ENCODE measurements around the gene USP26.
"Not testable (repeated sequence)": the region's sequence is repeated elsewhere in the genome, so short reads cannot be mapped to it uniquely, and the experiment has no call there.

Gene USP26

GRCh38 chrX:133045986-133046385 lies 50.9 kb downstream of the USP26 start:
- no peak for DNase-seq (ENCODE audit: low read depth)
- H3K4me3 ChIP-seq (ENCODE audit: low read depth, low read length) = no peak overlapping the region

DNA sequence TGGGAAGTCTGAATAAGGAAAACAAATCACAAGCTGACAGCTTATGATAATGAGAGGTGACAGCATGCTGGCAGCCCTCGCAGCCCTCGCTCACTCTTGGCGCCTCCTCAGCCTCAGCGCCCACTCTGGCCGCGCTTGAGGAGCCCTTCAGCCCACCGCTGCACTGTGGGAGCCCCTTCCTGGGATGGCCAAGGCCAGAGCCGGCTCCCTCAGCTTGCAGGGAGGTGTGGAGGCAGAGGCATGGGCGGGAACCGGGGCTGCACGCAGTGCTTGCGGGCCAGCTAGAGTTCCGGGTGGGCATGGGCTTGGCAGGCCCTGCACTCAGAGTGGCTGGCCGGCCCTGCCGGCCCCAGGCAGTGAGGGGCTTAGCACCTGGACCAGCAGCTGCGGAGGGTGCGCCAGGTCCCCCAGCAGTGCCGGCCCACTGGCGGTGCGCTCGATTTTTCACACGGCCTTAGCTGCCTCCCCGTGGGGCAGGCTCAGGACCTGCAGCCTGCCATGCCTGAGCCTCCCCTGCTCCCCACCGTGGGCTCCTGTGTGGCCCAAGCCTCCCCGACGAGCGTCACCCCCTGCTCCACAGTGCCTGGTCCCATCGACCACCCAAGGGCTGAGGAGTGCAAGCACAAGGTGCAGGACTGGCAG lies 52.6 kb downstream of the USP26 start:
- DNase-seq (ENCODE audit: low read depth); H3K4me3 ChIP-seq (ENCODE audit: low read depth, low read length): not testable (repeated sequence)

GRCh38 chrX:133042260-133042659 lies 54.6 kb downstream of the USP26 start:
- no peak overlapping the region for H3K4me3 ChIP-seq (ENCODE audit: low read depth, low read length)
- no peak for DNase-seq (ENCODE audit: low read depth)

DNA sequence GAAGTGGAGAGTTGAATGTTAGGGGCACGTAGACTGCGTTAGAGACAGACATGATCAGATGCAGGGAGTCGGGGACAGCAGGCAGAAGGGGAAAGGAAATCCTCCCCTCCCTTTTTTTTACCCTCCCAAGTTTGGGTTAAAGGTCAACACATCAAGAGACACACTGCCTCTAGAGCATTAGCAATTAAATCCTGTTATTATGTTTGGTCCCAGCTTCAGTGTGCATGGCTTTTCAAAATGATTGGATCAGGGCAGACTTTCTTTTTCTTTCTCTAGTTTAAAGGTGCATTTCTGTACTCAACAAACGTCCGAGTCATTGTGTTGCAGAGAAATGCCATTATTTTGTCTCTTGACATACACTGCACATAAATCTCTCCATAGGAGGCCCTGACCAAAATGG lies 63.9 kb downstream of the USP26 start:
- no peak for DNase-seq (ENCODE audit: low read depth)
- H3K4me3 ChIP-seq (ENCODE audit: low read depth, low read length) = no peak overlapping the region

DNA sequence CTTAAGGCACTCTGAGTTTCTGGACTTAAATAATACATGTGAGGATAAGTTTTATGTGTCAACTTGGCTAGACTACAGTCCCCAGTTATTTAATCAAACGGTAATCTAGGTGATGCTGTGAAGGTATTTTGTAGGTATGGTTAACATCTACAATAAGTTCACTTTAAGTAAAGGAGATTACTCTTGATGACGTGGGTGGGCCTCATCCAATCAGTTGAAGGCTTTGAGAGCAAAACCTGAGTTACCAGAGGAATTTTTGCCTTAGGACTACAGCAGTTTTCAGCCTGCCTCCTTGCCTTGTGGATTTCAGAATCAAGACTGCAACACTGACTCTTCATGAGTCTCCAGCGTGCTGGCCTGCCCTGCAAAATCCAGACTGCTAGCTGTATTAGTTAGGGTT lies 78.7 kb downstream of the USP26 start:
- DNase-seq (ENCODE audit: low read depth) = no peak
- H3K4me3 ChIP-seq (ENCODE audit: low read depth, low read length) = no peak overlapping the region

DNA sequence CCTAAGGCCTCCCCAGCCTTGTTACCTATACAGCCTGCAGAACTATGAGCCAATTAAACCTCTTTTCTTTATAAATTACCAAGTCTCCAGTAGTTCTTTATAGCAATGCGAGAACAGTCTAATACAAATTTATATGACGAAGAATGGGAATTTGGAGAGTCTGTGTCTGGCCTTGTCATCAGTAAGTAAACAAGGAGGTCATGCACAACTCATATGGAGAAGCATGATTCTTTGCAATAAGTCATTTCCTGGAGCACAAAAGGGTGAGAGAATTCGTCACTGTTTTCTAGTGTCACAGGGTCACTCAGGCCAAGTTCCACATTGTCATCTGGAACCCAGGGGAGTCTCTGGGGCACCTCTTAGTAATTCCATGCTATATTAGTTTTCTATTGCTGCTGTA lies 89.5 kb downstream of the USP26 start:
- H3K4me3 ChIP-seq (ENCODE audit: low read depth, low read length) = no peak overlapping the region
- no peak for DNase-seq (ENCODE audit: low read depth)

GRCh38 chrX:133005616-133006015 lies 91.3 kb downstream of the USP26 start:
- DNase-seq (ENCODE audit: low read depth) = no peak
- H3K4me3 ChIP-seq (ENCODE audit: low read depth, low read length) = no peak overlapping the region

- no peak overlapping the region for H3K4me3 ChIP-seq (ENCODE audit: low read depth, low read length)
- DNase-seq (ENCODE audit: low read depth) = no peak
Measured at GRCh38 chrX:133005042-133005441, 91.9 kb downstream of the USP26 start.

DNA sequence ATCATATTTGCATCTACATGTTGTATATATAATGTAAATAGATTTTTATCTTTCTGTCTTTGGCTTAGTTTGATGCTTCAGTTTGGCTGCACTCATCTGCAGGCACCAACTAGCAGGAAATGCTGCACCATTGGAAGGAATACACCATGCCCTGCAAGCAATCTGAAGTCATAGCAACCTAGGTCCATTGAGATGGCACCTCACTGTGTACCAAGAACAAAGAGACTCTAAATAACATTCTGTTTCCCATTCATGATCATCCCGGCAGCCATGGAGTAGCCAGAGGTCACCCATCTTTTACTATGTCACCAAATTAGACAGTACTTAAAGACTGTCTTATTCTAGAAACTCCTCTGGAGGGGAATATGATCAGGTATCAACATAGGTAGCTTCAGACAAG lies 97.7 kb downstream of the USP26 start:
- H3K4me3 ChIP-seq (ENCODE audit: low read depth, low read length) = no peak overlapping the region
- no peak for DNase-seq (ENCODE audit: low read depth)

- no peak for DNase-seq (ENCODE audit: low read depth)
- no peak overlapping the region for H3K4me3 ChIP-seq (ENCODE audit: low read depth, low read length)
Measured at GRCh38 chrX:132990835-132991234, 106.1 kb downstream of the USP26 start.

DNA sequence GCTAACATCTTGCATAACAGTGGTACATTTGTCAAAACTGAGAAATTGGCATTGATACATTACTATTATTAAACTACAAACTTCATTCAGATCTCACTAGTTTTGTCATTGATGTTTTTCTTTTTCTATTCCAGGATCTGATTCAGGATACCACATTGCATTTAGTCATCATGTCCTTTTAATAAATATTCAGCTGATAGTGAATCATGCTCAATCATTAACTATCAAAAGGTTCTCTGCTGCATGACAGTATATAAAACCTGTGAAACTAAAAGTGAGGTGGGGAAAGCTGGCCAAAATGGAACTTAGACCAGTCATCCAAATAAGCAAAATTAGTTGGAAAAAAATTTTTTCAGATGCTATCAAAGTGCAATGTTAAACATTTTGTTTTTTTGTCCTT lies 110.4 kb downstream of the USP26 start:
- DNase-seq (ENCODE audit: low read depth) = no peak
- H3K4me3 ChIP-seq (ENCODE audit: low read depth, low read length) = no peak overlapping the region

- no peak overlapping the region for H3K4me3 ChIP-seq (ENCODE audit: low read depth, low read length)
- no peak for DNase-seq (ENCODE audit: low read depth)
Measured at GRCh38 chrX:132984058-132984650, 112.8 kb downstream of the USP26 start.

DNA sequence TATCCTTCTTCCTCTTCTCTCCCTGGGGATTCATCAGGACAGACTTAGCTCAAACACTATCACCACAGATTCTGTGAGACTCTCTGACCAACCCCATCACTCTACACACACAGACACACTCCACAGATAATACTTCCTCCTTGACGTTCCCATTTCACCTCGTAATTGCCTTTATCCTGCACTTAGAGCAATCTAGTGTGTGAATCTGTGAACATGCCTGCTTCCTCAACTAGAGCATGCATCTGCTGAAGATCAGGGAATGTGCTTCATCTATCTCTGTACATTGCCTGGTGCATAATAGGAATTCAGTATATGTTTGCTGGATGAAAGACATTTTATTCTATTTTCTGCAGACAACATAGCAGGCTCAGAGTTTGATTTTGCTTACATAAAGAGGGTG lies 113.4 kb downstream of the USP26 start:
- H3K4me3 ChIP-seq (ENCODE audit: low read depth, low read length) = no peak overlapping the region
- no peak for DNase-seq (ENCODE audit: low read depth)

DNA sequence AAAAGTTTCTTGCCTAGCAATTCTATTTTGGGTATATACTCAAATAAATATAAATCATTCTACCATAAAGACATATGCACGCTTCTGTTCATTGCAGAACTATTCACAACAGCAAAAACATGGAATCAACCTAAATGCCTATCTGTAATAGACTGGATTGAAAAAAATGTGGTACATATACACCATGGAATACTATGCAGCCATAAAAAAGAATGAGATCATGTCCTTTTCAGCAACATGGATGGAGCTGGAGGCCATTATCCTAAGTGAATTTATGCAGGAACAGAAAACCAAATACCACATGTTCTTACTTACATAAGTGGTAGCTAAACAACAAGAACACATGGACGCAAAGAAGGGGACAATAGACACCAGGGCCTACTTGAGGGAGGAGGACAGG lies 116.9 kb downstream of the USP26 start:
- H3K4me3 ChIP-seq (ENCODE audit: low read depth, low read length); DNase-seq (ENCODE audit: low read depth): not testable (repeated sequence)
